HG03159 (cell line): ENCODE data around the gene TGIF2.

Experiments used
- ATAC-seq: cut with Tn5 transposase; IDR thresholded peaks from one replicate; pipeline ENCODE4 v1.9.1; 2021; ENCODE audit warnings: mild to moderate bottlenecking, moderate library complexity; ENCODE audit not compliant: unreplicated experiment

The TGIF2 gene

DNA sequence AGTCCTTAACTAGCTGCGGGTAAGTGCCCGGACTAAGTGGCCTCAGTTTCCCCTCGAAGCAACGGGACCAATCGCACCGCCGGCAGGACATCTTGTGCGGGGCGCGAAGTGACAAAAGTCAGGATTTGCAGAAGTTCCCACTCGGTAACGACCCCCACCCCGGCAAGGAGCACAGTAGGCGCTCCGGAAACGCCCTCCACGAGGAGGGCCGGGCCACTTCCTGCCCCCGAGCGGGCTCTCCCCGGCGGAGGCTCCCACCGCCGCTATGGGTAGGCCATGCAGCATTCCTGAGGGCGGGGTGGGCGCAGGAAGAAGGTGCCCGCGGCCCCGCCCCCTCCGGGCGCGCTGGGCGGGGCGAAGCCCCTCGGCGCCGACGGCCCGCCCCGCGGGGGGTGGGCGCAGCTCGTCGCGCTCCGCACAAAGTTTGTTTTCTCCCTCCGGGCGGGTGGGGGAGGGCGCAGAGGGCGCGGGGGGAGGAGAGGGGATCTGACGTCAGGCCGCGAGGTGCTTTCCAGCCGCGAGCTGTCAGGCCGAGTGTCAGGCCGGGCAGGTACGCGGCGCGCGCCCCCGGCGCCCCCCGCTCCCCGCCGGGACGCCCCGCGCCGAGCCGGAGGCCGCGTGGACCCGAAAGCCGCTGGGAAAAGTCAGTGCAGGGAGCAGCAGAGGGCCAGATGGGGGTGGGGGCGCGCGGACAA is at the start of gene TGIF2:
Gene TGIF2 (plus strand): TSS at position 495 of the 695 bp plus-strand sequence. CDS start 5,178 bp downstream, outside the sequence.
- peak; percentile 58 for ATAC-seq

GRCh38 chr20:36525620-36526365 is 47.6 kb upstream of the TGIF2 start:
- no peak for ATAC-seq

DNA sequence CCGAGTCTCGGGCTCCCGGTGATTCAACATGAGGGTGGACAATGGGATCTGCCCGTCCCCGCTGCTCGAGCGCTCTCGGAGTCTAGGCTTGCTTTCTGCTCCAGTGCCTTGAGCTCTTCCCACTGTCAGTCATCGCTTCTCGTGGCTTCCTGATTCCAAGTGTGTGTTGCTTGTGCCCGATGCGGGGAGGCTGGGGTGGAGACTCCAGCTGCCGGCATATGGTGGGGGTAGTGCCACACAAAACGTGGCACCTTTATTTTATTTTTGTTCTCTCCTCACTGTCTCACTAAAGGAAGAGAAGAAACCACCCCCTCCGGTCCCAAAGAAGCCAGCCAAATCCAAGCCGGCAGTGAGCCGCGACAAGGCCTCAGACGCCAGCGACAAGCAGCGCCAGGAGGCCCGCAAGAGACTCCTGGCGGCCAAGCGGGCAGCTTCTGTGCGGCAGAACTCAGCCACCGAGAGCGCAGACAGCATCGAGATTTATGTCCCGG is 46.8 kb upstream of the TGIF2 start:
- ATAC-seq, result no peak

- no peak for ATAC-seq
Measured at GRCh38 chr20:36527331-36528125, 45.9 kb upstream of the TGIF2 start.

DNA sequence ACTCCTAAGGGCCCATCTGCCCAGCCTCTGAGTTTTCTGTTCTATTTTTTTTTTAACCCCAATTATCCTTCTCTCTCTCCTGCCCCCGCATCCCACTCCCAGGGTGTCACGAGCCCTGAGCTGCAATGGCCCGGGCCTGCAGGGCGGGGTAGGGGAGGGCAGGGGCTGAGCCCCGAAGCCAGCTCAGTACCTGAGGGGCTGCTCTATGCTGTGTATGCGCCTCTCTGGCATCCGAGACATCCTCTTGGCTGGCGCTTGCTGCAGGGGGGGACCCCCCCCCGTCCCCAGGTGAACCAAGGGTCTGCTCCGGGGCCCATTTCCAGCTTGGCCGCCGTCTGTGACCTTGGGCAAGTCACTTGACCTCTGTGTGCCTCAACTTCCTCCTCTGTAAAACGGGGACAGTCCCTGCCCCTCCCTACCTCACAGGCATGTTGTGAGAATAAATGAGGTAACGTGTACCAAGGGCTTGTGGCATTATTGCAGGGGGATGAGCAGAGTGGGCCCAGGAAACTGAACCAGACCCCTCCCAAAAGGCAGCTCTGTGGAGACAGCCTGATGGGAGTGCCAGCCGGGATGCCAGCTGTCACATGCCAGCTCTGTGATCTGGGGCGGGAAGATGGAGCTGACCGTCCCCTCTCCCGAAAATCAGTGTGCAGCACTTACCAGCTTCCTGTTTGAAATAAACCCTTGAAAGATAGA is 45.1 kb upstream of the TGIF2 start:
- no peak for ATAC-seq

DNA sequence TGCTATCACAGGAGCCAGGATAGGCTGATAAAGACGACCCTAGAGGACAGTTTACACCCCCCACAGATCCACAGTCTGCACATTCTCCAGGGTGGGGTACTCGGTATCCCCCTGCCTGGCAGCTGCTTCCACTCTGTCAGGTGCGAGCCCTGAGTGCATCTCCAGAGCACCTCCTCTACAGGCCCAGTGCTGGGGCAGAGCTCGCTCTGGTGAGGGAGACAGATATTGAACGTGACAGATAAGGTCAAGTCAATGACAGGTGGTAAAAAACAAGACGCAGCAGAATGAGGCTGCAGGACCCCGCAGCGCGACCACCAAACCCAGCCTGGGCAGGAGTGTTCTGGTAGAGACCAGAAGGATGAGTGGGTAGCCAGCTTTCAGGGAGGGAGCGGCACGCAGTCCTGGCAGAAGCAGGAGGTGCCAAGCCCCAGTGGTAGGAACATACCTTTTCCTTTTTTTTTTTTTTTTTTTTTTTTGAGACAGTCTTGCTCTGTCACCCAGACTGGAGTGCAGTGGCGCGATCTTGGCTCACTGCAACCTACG is 44.5 kb upstream of the TGIF2 start:
- no peak for ATAC-seq

GRCh38 chr20:36532388-36532787 is 41.0 kb upstream of the TGIF2 start:
- ATAC-seq, result no peak

- ATAC-seq, result no peak
Measured at GRCh38 chr20:36532822-36533221, 40.6 kb upstream of the TGIF2 start.

DNA sequence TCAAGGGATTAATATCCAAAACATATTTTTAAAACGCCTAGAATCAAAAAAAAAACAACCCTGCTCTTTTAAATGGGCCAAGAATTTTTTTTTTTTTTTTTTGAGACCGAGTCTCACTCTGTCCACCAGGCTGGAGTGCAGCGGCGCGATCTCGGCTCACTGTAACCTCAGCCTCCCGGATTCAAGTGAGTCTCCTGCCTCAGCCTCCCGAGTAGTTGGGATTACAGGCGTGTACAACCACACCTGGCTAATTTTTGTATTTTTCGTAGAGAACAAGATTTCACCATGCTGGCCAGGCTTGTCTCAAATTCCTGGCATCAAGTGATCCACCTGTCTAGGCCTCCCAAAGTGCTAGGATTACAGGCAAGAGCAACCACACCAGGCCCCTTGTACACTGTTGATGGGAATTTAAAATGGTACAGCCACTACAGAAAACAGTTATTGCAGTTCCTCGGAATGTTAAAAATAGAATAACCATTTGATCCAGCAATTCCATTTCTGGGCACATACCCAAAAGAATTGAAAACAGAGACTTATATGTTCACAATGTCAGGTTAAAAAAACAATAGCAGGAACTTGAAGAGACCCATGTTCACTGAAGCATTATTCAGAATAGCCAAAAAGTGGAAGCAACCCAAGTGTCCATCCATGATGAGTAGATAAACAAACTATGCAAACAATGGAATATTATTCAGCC is 35.2 kb upstream of the TGIF2 start:
- no peak for ATAC-seq

DNA sequence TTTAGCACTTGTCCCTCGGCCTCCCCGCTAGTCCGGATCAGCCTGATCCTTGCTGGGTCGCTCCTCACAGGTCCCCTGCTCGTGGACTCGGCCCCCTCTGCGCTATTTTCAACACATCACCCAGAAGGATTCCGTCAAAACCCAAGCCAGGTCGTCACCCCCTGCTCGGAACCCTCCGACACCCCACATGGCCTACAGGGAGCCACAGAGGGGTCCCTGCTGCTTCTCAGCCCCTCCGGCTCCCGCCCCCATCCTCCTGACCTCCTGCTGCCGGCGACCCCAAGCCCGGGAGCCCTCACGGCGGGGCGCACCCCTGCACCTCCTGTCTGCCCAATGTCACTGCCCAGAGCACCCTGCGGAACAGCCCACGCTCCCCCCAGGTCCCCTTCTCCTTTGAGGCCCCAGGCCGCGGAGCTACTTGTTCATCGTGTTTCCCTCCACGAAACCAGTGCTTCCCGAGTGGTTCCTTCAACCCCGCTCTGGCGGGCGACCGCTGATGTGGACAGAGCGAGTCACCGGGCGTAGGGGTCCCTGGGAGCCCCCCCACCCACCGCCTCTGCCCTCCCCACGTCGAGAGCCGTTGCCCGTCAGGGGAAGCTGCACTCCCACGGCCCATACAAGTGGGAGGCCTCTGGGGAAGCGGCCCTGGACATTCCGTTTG is 32.7 kb upstream of the TGIF2 start:
- ATAC-seq, result no peak

DNA sequence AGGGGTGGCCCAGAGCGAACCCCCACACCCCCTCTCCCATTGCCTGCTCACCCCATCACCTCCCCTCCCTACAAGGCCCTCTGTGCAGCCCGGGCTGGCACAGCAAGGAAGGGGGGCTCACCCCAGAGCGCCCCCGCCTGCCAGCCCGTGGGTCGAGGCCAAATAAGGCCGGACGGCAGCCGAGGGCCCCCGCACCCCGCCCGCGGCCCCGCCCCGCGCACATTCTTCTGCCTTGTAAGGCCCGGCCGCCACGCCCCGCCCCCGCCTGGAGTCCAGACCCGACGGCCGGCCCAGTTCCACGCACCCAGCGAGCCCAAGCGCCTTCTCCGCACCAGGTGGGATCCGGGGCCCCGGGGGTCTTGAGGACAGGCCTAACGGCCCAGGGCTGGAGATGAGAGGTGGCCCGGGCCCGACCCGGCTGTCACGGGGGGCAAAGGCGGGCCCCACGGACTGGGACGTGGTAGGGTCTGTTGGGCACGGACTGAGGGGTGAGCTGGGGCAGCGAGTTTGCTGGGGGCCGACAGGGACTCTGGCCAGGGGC is 32.1 kb upstream of the TGIF2 start, which contains the start of gene MYL9:
Gene MYL9 (plus strand): TSS at position 293 of the 541 bp plus-strand sequence. CDS start 3,366 bp downstream, outside the sequence.
- no peak for ATAC-seq

DNA sequence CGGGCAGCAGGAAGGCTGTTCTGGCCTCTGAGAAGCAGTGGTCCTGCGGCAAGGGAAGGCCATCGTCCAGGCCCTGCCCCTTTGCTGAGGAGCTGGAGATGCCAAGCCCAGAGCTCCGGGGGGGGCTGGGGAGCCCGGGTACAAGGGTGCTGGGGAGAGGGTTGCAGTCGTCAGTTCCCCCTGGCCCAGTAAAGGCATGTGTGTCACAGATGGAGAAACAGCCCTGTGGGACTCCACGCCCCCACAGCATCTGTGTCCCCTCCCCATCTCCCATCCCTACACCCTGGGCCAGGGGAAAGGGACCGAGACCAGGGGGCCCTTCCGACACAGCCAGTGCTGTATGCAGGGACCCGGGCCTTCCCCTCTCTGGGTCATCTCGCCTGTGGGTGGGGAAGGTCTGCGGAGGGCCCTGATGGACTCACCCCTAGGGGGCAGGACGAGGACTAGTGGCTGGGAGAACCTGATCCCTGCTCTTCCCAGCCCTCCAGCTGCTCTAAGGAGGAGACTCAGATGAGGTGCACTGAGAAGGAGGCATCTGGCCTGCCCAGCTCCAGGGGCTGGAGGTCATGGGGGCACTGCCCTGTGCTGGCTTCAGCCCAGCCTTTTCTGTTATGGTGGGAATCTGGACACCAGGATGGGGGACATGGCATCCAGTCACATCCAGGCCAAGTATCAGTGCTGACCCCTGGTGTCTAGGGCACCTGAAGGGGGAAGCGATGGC is 31.5 kb upstream of the TGIF2 start:
- ATAC-seq, result no peak

GRCh38 chr20:36542516-36543183 is 30.7 kb upstream of the TGIF2 start:
- no peak for ATAC-seq

GRCh38 chr20:36543184-36544133 is 29.9 kb upstream of the TGIF2 start:
- ATAC-seq, result no peak

GRCh38 chr20:36544134-36545018 is 29.0 kb upstream of the TGIF2 start:
- ATAC-seq, result no peak
